Common myeloid progenitor, CD34-positive (primary cell): Measurements from ENCODE around the gene MPZL3.
A peak's percentile ranks its signal among the peaks of the same experiment; 100 is the strongest.

Experiments used
- CTCF ChIA-PET: fragments of 350-600 bp; sonication (Branson Sonifier 250); formaldehyde crosslinking; loops from one replicate; lab custom pipeline; 2021; ENCODE audit warnings: antibody characterized with exemption; lab: Charles Lee
- POLR2A ChIA-PET: fragments of 350-600 bp; sonication (Branson Sonifier 250); formaldehyde crosslinking; loops from one replicate; lab custom pipeline; 2021; ENCODE audit warnings: antibody characterized with exemption; lab: Charles Lee
- DNase-seq, 3 donors: peaks; one replicate each; pipeline versions ENCODE4 v3.0.0 to v3.0.0-alpha.2; 2013
- H3K27ac ChIP-seq, 2 experiments: 1 replicate in 1 of 2; 2 replicates in 1 of 2; pipeline ENCODE4 v1.7.0; 2013; ENCODE audit warnings: inconsistent platforms in 2 of 2, low read length in 2 of 2, mild to moderate bottlenecking in 2 of 2, low read depth in 1 of 2, moderate library complexity in 1 of 2; ENCODE audit not compliant: severe bottlenecking in 2 of 2, insufficient read depth in 1 of 2, poor library complexity in 1 of 2
- H3K27me3 ChIP-seq, 5 experiments: replicated peaks in 2 of 5; 1 replicate in 3 of 5; 2 replicates in 2 of 5; pipeline versions ENCODE4 v1.6.1 to v1.7.0; 2013; ENCODE audit warnings: low read length in 4 of 5, mild to moderate bottlenecking in 2 of 5, moderate library complexity in 2 of 5, inconsistent platforms in 1 of 5; ENCODE audit not compliant: insufficient read depth in 5 of 5, control insufficient read depth in 4 of 5
- H3K36me3 ChIP-seq, 4 experiments: 1 replicate in 2 of 4; 2 replicates in 2 of 4; pipeline versions ENCODE4 v1.6.1 to v1.7.0; 2013; ENCODE audit warnings: low read length in 3 of 4, control low read depth in 1 of 4, mild to moderate bottlenecking in 1 of 4; ENCODE audit not compliant: control insufficient read depth in 4 of 4, insufficient read depth in 4 of 4
- H3K4me1 ChIP-seq, 4 experiments: 1 replicate in 3 of 4; 2 replicates in 1 of 4; pipeline versions ENCODE4 v1.6.1 to v1.7.1; 2013; ENCODE audit warnings: low read length in 3 of 4, mild to moderate bottlenecking in 3 of 4, control low read depth in 1 of 4, inconsistent platforms in 1 of 4, moderate library complexity in 1 of 4; ENCODE audit not compliant: control insufficient read depth in 4 of 4, insufficient read depth in 4 of 4; ENCODE audit errors: control extremely low read depth in 1 of 4
- H3K4me3 ChIP-seq, 7 experiments: 1 replicate in 4 of 7; 2 replicates in 3 of 7; pipeline versions ENCODE4 v1.5.1 to v1.7.0; 2013; ENCODE audit warnings: mild to moderate bottlenecking in 7 of 7, low read length in 6 of 7, moderate library complexity in 6 of 7, inconsistent platforms in 2 of 7, low read depth in 2 of 7, control low read depth in 1 of 7; ENCODE audit not compliant: insufficient read depth in 4 of 7, control insufficient read depth in 1 of 7; ENCODE audit errors: extremely low read depth in 1 of 7
- H3K9me3 ChIP-seq, 5 experiments: 1 replicate in 4 of 5; 2 replicates in 1 of 5; pipeline versions ENCODE4 v1.6.1 to v1.7.1; 2013; ENCODE audit warnings: low read length in 4 of 5, mild to moderate bottlenecking in 2 of 5, inconsistent platforms in 1 of 5, low read depth in 1 of 5, moderate library complexity in 1 of 5; ENCODE audit not compliant: control insufficient read depth in 4 of 5, insufficient read depth in 2 of 5; ENCODE audit errors: control extremely low read depth in 1 of 5
- WGBS: methylation state at CpG from one replicate; pipeline ENCODE4 v1.1.5; 2013; ENCODE audit not compliant: insufficient coverage; 5-methylcytosine and 5-hydroxymethylcytosine counted together

Gene MPZL3

GRCh38 chr11:118282606-118283005 is 30.4 kb upstream of the MPZL3 start:
- H3K4me1 ChIP-seq, result no peaks in the 10 kb centered on the region
- peak in 1 of 3 donors; percentile 44 for DNase-seq
- ChIA-PET CTCF (interaction anchor here (0.7 to 2.4 kb wide), 12 partner anchors 9 to 115 kb away, joined by 3 to 14 read pairs (median 4); partner anchors contain the start of gene MPZL3), POLR2A (interaction anchor here (0.8 kb wide), 1 partner anchor 359 kb away, joined by 3 read pairs; no protein-coding TSS in a partner anchor)
- WGBS, result 94% methylated on average over 3 of the region's 6 CpGs
- no peaks in the 10 kb centered on the region for H3K27me3 ChIP-seq
- no peak overlapping the region for H3K4me3 ChIP-seq
- no peaks in the 10 kb centered on the region for H3K9me3 ChIP-seq
- no peak overlapping the region for H3K27ac ChIP-seq
- no peaks in the 10 kb centered on the region for H3K36me3 ChIP-seq

DNA sequence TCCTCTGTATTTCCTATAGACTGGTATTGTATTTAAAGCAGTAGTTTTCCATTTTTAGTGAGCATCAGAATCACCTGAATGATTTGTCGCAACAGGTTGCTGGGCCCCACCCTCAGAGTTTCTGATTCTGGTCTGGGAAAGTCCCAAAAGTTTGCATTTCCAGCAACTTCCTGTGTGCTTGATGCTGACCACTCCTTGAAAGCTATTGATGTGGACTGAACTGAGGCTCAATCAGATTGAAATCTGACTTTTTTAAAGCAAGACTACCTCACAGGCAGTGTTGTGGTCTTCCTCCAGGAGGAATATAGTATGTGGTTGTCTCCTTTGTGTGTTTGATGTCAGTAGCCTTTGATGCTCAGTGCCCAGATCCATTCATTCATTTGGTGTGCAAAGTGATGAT is 29.1 kb upstream of the MPZL3 start:
- ChIA-PET POLR2A (no interaction called here), CTCF (interaction anchor here (1.2 to 2.2 kb wide), 6 partner anchors 10 to 114 kb away, joined by 3 to 14 read pairs (median 4); no protein-coding TSS in a partner anchor)
- no peak for DNase-seq
- no peak overlapping the region for H3K27ac ChIP-seq
- WGBS, result no CpG with 5 or more reads among the region's 1 CpG
- no peaks in the 10 kb centered on the region for H3K4me1 ChIP-seq
- H3K27me3 ChIP-seq, result no peaks in the 10 kb centered on the region
- no peaks in the 10 kb centered on the region for H3K9me3 ChIP-seq
- no peak overlapping the region for H3K4me3 ChIP-seq
- H3K36me3 ChIP-seq, result no peaks in the 10 kb centered on the region

- ChIA-PET POLR2A (no interaction called here), CTCF (interaction anchor here (1.2 to 4.2 kb wide), 5 partner anchors 12 to 90 kb away, joined by 3 to 21 read pairs (median 8); partner anchors contain the start of gene MPZL2)
- 100% methylated on average over 1 of the region's 1 CpG for WGBS
- Histone ChIP-seq H3K9me3 (no peaks in the 10 kb centered on the region), H3K4me1 (no peaks in the 10 kb centered on the region), H3K36me3 (no peaks in the 10 kb centered on the region), H3K4me3 (no peak overlapping the region), H3K27ac (no peak overlapping the region), H3K27me3 (no peaks in the 10 kb centered on the region)
- no peak for DNase-seq
Observed at GRCh38 chr11:118277312-118277711, 25.1 kb upstream of the MPZL3 start.

DNA sequence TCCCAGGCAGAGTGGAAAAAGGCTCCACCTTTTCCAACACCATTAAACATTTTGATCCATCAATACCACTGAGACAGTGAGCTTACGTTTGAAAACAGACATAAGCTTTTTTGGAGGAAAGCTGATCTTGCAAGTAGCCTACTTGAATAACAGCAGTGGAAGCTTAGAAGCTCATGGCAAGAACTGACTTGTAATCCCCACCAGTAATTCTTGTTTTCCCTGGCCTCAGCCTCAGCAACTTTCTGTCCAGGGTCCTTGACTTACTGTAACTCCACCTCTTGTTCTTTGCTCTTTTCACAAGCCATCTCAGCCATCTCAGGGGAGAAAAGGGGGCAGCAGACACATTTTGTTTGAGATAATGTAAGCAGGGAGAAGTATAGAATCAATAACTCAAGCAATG is 24.3 kb upstream of the MPZL3 start:
- Histone ChIP-seq H3K27ac (no peak overlapping the region), H3K27me3 (no peaks in the 10 kb centered on the region), H3K36me3 (no peaks in the 10 kb centered on the region), H3K4me3 (no peak overlapping the region), H3K9me3 (no peaks in the 10 kb centered on the region), H3K4me1 (no peaks in the 10 kb centered on the region)
- ChIA-PET POLR2A (no interaction called here), CTCF (interaction anchor here (0.7 to 4.2 kb wide), 9 partner anchors 11 to 89 kb away, joined by 3 to 21 read pairs (median 4); partner anchors contain the start of gene MPZL2)
- DNase-seq, result no peak
- WGBS, result 100% methylated on average over 1 of the region's 1 CpG

- no peak overlapping the region for H3K27ac ChIP-seq
- no peaks in the 10 kb centered on the region for H3K27me3 ChIP-seq
- DNase-seq, result no peak
- CTCF ChIA-PET, result interaction anchor here (0.9 to 4.2 kb wide), 9 partner anchors 9 to 76 kb away, joined by 3 to 21 read pairs (median 4); partner anchors contain the start of gene MPZL2
- H3K4me1 ChIP-seq, result no peaks in the 10 kb centered on the region
- POLR2A ChIA-PET, result no interaction called here
- WGBS, result 69% methylated on average over 3 of the region's 4 CpGs
- H3K4me3 ChIP-seq, result no peak overlapping the region
- no peaks in the 10 kb centered on the region for H3K36me3 ChIP-seq
- no peaks in the 10 kb centered on the region for H3K9me3 ChIP-seq
Observed at GRCh38 chr11:118275176-118275575, 23.0 kb upstream of the MPZL3 start.

GRCh38 chr11:118274186-118274585 is 22.0 kb upstream of the MPZL3 start:
- H3K4me1 ChIP-seq, result no peaks in the 10 kb centered on the region
- H3K36me3 ChIP-seq, result no peaks in the 10 kb centered on the region
- no peaks in the 10 kb centered on the region for H3K9me3 ChIP-seq
- POLR2A ChIA-PET, result no interaction called here
- H3K27me3 ChIP-seq, result no peaks in the 10 kb centered on the region
- H3K27ac ChIP-seq, result no peak overlapping the region
- no peak overlapping the region for H3K4me3 ChIP-seq
- CTCF ChIA-PET, result interaction anchor here (1.3 to 1.5 kb wide), 2 partner anchors 9 to 130 kb away, joined by 4 to 5 read pairs; no protein-coding TSS in a partner anchor
- no CpG with 5 or more reads among the region's 2 CpGs for WGBS
- no peak for DNase-seq

DNA sequence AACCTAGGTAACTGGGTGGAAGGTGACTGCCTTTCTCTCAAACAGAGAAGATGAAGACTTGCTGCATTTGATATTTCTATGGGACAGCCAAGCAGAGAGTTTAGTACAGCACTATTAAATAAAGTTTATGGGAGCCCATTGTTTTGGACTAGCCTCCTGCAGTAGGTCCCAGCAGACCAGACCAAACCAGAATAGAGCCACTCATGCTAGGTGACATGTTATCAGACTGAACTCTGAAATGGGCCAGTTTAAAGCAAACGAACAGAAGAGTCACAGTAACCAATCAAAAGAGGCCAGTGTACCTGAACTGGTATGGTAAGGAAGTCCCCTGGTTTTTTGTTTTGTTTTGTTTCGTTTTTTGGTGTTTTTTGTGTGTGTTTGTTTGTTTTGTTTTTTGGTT is 19.8 kb upstream of the MPZL3 start:
- H3K4me3 ChIP-seq, result no peak overlapping the region
- ChIA-PET CTCF (no interaction called here), POLR2A (no interaction called here)
- DNase-seq, result no peak
- no peaks in the 10 kb centered on the region for H3K9me3 ChIP-seq
- no peaks in the 10 kb centered on the region for H3K36me3 ChIP-seq
- H3K27ac ChIP-seq, result no peak overlapping the region
- 100% methylated on average over 1 of the region's 2 CpGs for WGBS
- no peaks in the 10 kb centered on the region for H3K4me1 ChIP-seq
- no peaks in the 10 kb centered on the region for H3K27me3 ChIP-seq
